Stimulated activated CD4-positive, alpha-beta T cell treated with anti-CD3 and anti-CD28 coated beads, Interleukin-1b, Interleukin-23, amount 100 ng/mL, for 24 hours (primary cell): ENCODE data around the gene PPT2.
"Not testable (repeated sequence)": the region's sequence is repeated elsewhere in the genome, so short reads cannot be mapped to it uniquely, and the experiment has no call there.

Source experiments
- DNase-seq, 4 experiments: peaks; one replicate each; pipeline ENCODE4 v3.0.0-alpha.2; 2020; ENCODE audit warnings: low read depth in 4 of 4, low spot score in 1 of 4

Gene PPT2

GRCh38 chr6:32203426-32204267, 49.7 kb downstream of the PPT2 start:
- DNase-seq = no peak

DNA sequence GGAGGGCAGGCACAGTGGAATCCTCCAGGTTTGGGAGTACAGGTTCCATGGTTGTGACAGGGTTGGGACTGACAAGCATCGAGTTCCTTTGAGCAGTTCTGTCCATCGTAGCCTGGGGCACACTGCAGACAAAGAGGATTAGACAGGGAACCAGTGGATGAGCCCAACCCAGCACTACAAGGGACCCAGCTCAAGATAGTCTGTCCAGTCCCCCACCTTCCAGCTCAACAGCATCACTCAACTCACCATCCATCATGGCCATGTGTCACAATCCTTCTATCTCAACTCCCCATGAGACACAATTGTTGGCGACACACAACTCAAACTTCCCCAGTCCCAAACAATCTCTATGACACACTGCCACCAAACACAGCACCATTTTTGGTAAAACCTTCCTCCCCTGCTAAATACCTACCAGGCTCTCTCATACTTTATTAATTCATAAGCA, 50.4 kb downstream of the PPT2 start:
- DNase-seq = no peak

DNA sequence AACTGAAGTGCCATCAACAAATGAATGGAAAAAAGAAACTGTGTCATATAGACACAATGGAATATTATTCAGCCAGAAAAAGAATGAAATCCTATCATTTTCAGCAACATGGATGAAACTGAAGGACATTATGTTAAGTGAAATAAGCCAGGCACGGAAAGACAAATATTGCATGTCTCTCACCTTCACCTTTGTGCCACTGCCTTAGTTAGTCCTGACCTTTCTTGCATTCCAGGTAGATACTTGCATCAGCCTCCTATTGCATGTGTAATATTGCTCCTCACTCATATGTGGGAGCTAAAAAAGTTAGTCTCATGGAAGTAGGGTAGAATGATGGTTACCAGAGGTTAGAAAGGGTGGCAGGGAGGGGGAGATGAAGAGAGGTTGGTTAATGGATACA, 55.1 kb downstream of the PPT2 start:
- DNase-seq = no peak

DNA sequence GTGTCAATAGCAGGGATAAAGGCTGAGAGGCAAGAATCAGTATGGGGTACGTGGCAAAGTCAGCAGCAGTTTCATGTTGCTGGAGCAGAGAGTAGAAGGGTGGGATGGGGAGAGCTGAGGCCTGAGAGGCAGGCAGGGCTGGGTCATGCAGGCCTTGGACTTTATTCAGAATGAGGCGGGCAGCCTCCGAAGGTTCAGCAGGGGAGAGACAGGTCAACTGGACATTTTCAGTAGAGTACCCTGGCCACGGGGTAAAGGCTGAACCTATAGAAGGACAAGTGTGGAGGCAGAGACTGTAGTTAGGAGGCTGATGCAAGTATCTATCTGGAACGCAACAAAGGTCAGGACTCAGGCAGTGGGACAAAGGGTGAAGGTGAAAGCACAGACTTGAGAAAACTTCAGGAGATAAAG, 56.3 kb downstream of the PPT2 start:
- DNase-seq = no peak

DNA sequence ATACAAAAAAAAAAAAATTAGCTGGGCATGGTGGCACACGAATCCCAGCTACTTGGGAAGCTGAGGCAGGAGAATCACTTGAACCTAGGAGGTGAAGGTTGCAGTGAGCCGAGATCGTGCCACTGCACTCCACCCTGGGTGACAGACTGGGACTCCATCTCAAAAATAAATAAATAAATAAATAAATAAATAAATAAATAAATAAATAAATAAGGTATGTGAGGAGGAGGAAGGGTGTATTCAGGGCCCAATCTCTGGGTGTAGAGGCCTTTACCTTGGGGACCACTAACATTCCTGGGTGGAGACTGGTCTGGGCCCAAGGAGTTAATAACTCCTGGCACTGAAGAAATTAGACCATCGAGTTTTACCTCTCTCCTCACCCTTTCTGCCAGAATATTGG, 57.5 kb downstream of the PPT2 start:
- DNase-seq = not testable (repeated sequence)

DNA sequence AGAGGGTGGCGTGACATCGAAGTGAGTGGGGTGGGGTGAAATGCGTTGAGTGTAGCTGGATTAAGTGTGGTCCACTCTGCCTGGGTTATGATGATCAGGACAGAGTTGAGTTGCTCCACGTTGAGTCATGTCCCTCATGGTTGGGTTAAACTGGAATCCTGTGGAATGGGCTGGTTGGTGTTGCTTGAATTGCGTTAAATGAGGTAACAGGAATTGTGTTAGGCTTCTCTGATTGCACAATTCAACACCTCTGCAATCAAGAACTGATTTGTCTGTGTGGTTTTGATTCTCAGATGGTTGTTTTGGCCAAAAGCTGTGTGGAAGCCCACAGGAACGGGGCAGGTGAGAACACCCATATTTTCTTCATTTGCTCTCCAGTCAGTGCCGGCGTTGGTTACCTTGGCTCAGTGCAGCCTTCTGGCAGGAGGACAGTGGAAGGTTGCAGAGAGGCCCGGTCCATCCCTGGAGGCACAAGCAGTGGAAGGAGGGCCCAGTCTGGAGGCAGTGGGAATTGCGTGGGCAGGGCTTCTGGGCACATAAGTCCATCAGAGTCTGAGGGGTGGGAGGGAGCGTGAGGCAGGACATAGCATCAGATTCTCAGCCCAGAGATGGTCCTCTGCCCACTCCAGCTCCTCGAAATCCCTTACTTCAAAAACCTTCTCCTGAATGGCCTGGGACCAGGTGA, 58.3 kb downstream of the PPT2 start:
- DNase-seq = no peak
